Islet precursor cell (in vitro differentiated cells): Measurements from ENCODE around the gene CACNA1C.

Experiments used
- DNase-seq: peaks from one replicate; pipeline ENCODE4 v3.0.0-alpha.2; 2018

CACNA1C gene

GRCh38 chr12:2286461-2287131 is 233.8 kb downstream of the CACNA1C start:
- peak; percentile 87 for DNase-seq

- DNase-seq: no peak
Observed at GRCh38 chr12:2287151-2287550, 234.4 kb downstream of the CACNA1C start.

- no peak for DNase-seq
Observed at GRCh38 chr12:2287589-2287988, 234.8 kb downstream of the CACNA1C start.

GRCh38 chr12:2288001-2288400 is 235.2 kb downstream of the CACNA1C start:
- DNase-seq: peak; percentile 84

GRCh38 chr12:2288471-2288870 is 235.7 kb downstream of the CACNA1C start:
- DNase-seq: no peak

GRCh38 chr12:2288875-2289274 is 236.1 kb downstream of the CACNA1C start:
- DNase-seq: no peak

- no peak for DNase-seq
Observed at GRCh38 chr12:2289525-2289924, 236.7 kb downstream of the CACNA1C start.

GRCh38 chr12:2290091-2290490 is 237.3 kb downstream of the CACNA1C start:
- DNase-seq: no peak

- no peak for DNase-seq
Observed at GRCh38 chr12:2290516-2291065, 237.8 kb downstream of the CACNA1C start.

GRCh38 chr12:2291182-2291832 is 238.5 kb downstream of the CACNA1C start:
- peak; percentile 79 for DNase-seq

- no peak for DNase-seq
Observed at GRCh38 chr12:2291947-2292346, 239.2 kb downstream of the CACNA1C start.

- DNase-seq: no peak
Observed at GRCh38 chr12:2292560-2292959, 239.8 kb downstream of the CACNA1C start.

- DNase-seq: no peak
Observed at GRCh38 chr12:2294651-2295475, 242.1 kb downstream of the CACNA1C start.

- DNase-seq: no peak
Observed at GRCh38 chr12:2295941-2296461, 243.2 kb downstream of the CACNA1C start.

- DNase-seq: no peak
Observed at GRCh38 chr12:2297004-2297403, 244.2 kb downstream of the CACNA1C start.

GRCh38 chr12:2297658-2298057 is 244.9 kb downstream of the CACNA1C start:
- no peak for DNase-seq

- no peak for DNase-seq
Observed at GRCh38 chr12:2298556-2299200, 245.9 kb downstream of the CACNA1C start.

- no peak for DNase-seq
Observed at GRCh38 chr12:2299206-2299605, 246.4 kb downstream of the CACNA1C start.

GRCh38 chr12:2300168-2300567 is 247.4 kb downstream of the CACNA1C start:
- DNase-seq: no peak

- DNase-seq: no peak
Observed at GRCh38 chr12:2300886-2301285, 248.1 kb downstream of the CACNA1C start.

- DNase-seq: peak; percentile 75
Observed at GRCh38 chr12:2301531-2302461, 249.0 kb downstream of the CACNA1C start.
